ENCODE results near the gene LMNA. TPM values are rescaled to one million over a fixed set of nuclear protein-coding genes. Genes with fewer than 3 reads are reported as not detected.

LMNA gene
- total and polyA plus RNA-seq, 9 donors: 50.1 to 609 (median 360) TPM

DNA sequence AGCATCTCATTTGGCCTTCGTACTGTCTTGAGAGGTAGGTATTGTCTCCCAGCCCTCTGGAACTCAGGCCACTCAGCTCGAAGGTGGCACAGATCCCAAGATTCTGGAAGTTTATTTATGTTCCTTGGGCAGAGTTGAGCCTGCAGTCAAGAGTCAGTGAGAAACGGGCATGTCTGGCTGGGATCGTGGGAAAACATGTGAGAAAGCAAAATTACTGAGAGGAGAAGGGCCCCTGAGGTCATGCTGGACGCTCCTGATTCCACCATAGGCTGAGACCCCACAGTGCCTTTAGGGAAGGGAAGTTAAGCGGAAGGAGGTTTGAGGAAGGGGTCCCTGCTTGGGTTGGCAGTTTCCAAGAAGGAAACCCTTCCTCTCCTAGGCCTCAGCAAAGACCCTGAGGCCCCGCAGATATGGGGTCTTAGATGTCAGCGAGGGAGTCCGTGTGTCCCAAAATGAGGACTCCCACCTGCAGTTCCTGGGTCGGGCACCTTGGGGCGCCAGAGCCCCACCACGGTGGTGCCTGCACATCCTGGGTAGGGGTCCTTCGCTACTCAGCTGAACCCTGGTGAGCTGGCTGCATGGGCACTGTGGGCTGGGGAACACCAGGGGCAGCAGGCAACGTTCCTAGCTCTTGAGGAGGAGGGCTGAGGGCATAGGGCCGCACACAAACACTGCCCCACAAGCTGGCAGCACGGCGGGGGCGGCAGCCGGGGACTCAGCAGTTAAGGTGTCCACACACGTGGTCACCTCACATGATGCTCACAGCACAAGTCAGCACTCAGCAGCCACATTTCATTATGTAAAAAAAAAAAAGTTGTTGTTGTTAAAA, 26.6 kb downstream of the LMNA start:
- Histone ChIP-seq H3K27ac (peak overlapping the region in 1 of 2 donors; percentile 3), H3K4me1 (ENCODE audit: insufficient read depth) (peaks cover 3% of the 10 kb centered on the region), H3K27me3 (no peaks in the 10 kb centered on the region), H3K36me3 (no peaks in the 10 kb centered on the region), H3K4me3 (no peak overlapping the region), H3K9me3 (no peaks in the 10 kb centered on the region)
- WGBS, 3 donors: 43 to 44% (median 44%) methylated on average over 20 of the region's 20 CpGs
- peak in 1 of 5 donors; percentile 65 for DNase-seq
- intact Hi-C loops (cut with DNase I): no loop called here
- TF ChIP-seq CTCF (IDR thresholded peaks at IDR 0.05): peak; percentile 15 to 45 (median 42)
- no peak for TF ChIP-seq EP300 (IDR thresholded peaks at IDR 0.05)

DNA sequence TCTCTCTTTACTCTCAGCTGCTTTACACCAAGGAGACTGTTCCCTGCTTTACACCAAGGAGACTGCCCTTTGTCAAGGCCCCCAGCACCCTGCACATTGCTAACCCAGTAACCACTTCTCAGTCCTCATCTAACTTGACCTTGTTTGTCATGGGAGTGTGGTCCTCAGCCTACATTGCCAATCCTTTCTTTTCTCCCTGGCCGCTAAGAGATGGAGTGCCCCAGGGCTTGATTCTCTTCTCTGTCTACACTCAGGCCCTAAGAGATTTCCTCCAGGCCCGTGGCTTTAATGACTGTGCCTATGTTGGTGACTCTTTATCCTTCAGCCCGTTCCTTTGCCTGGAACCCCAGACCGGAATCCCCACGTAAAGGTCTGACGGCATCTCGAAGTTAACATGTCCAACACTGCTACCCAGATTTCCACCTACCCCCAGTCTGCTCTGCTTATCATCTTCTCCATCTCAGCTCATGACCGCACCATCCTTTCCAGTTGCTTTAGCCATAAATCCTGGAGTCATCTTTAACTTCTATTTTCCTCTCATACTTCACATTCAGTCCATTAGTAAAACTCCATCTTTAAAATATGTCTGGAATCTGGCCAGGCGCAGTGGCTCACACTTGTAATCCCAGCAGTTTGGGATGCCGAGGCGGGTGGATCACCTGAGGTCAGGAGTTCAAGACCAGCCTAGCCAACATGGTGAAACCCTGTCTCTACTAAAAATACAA, 29.4 kb downstream of the LMNA start:
- TF ChIP-seq EP300 (IDR thresholded peaks at IDR 0.05) (no peak), CTCF (IDR thresholded peaks at IDR 0.05) (no peak), POLR2A (IDR thresholded peaks at IDR 0.05) (no peak)
- WGBS, 3 donors: 44 to 59% (median 55%) methylated on average over 11 of the region's 11 CpGs
- no peak for DNase-seq
- no peaks in the 10 kb centered on the region for H3K36me3 ChIP-seq
- intact Hi-C loops (cut with DNase I): no loop called here
- H3K9me3 ChIP-seq: no peaks in the 10 kb centered on the region
- no peak overlapping the region for H3K4me3 ChIP-seq
- H3K27me3 ChIP-seq: no peaks in the 10 kb centered on the region
- H3K27ac ChIP-seq: no peak overlapping the region
- peaks cover 10% of the 10 kb centered on the region for H3K4me1 ChIP-seq (ENCODE audit: insufficient read depth)

DNA sequence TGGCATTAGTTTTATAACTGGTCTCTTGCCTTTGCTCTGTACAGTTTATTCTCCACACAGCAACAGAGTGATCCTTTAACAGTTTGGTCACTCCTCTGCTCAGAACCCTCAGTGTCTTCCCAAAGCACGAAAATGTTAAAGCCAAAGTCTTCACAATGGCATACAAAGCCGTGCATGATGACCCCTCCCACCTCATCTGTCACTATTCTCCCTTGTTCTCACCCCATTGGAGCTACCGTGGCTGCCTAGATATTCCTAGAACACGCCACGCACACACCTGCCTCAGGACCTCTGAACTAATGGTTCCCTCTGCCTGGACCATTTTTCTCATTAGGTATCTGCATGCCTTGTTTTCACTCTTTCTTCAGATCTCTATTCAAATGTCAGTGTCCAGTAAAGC, 30.2 kb downstream of the LMNA start:
- no peak for TF ChIP-seq CTCF (IDR thresholded peaks at IDR 0.05)
- TF ChIP-seq EP300 (IDR thresholded peaks at IDR 0.05): no peak
- Histone ChIP-seq H3K27me3 (no peaks in the 10 kb centered on the region), H3K27ac (no peak overlapping the region), H3K36me3 (no peaks in the 10 kb centered on the region), H3K4me1 (ENCODE audit: insufficient read depth) (peaks cover 10% of the 10 kb centered on the region), H3K9me3 (no peaks in the 10 kb centered on the region), H3K4me3 (no peak overlapping the region)
- no peak for DNase-seq
- intact Hi-C loops (cut with DNase I): loop anchor here in 1 of 4 donors (5.0 kb wide), 1 partner anchor 173 kb away; no protein-coding TSS in a partner anchor
- WGBS, 3 donors: 37 to 49% (median 41%) methylated on average over 5 of the region's 5 CpGs

DNA sequence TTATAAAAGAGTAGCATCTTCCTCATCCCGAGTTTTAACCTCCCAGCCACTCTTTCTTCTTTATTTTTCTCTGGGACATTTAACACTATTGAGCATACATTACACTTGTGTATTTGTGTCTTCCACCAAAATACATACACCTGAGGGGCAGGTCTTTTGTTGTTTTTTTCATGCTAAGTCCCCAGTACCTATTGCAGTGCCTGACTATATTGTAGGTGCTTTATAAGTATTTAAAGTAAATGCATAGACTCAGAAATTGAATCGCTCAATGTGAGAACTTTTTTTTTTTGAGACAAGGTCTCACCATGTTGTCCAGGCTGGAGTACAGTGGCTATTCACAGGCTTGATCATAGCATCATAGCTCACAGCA, 31.1 kb downstream of the LMNA start:
- Histone ChIP-seq H3K36me3 (no peaks in the 10 kb centered on the region), H3K4me1 (ENCODE audit: insufficient read depth) (peaks cover 10% of the 10 kb centered on the region), H3K27ac (no peak overlapping the region), H3K27me3 (no peaks in the 10 kb centered on the region), H3K9me3 (no peaks in the 10 kb centered on the region), H3K4me3 (no peak overlapping the region)
- TF ChIP-seq CTCF (IDR thresholded peaks at IDR 0.05): no peak
- no peak for TF ChIP-seq EP300 (IDR thresholded peaks at IDR 0.05)
- TF ChIP-seq POLR2A (IDR thresholded peaks at IDR 0.05): no peak
- no peak for DNase-seq
- intact Hi-C loops (cut with DNase I): loop anchor here (2.0 to 5.0 kb wide), 2 partner anchors 79 to 172 kb away; no protein-coding TSS in a partner anchor
- WGBS, 3 donors: 36 to 52% (median 41%) methylated on average over 2 of the region's 2 CpGs

All from ovary (tissue), 9 donors.